ENCODE results near the gene OSTF1. TPM values are rescaled to one million over a fixed set of nuclear protein-coding genes. Genes with fewer than 3 reads are reported as not detected.

The OSTF1 gene
- total and polyA plus RNA-seq, 2 experiments from 2014 or later, result 15.6 to 24.0 TPM

GRCh38 chr9:75123696-75124095 is 35.4 kb downstream of the OSTF1 start:
- TF ChIP-seq STAT1 (IDR thresholded peaks at IDR 0.05; ENCODE audit: unreplicated experiment) (no peak), ZNF462 (CRISPR knock-in tag; IDR thresholded peaks at IDR 0.05) (no peak), CREB1 (CRISPR knock-in tag; IDR thresholded peaks at IDR 0.05; ENCODE audit: low read depth) (no peak), ZNF331 (CRISPR knock-in tag; IDR thresholded peaks at IDR 0.05; ENCODE audit: low read depth) (no peak), ZNF114 (CRISPR knock-in tag; IDR thresholded peaks at IDR 0.05) (no peak)
- Histone ChIP-seq H3F3A (replicated peaks; ENCODE audit: low read depth) (no peaks in the 10 kb centered on the region), H4K20me1 (replicated peaks; ENCODE audit: insufficient read depth) (no peaks in the 10 kb centered on the region), H3K4me3 (no peak overlapping the region), H3K79me2 (replicated peaks; ENCODE audit: insufficient read depth) (no peaks in the 10 kb centered on the region), H2AFZ (no peak overlapping the region), H3K36me3 (ENCODE audit: insufficient read depth) (no peaks in the 10 kb centered on the region), H3K4me1 (ENCODE audit: insufficient read depth) (peaks cover 13% of the 10 kb centered on the region), H3K9me2 (ENCODE audit: insufficient read depth) (no peaks in the 10 kb centered on the region), H3K27ac (ENCODE audit: low read depth) (no peak overlapping the region), H3K27me3 (ENCODE audit: insufficient read depth) (no peaks in the 10 kb centered on the region), H3K4me2 (no peak overlapping the region)
- Mint-ChIP-seq H3K4me1 (peaks cover 10% of the 10 kb centered on the region), H3K4me3 (no peak overlapping the region), H3K36me3 (ENCODE audit: low read depth) (peaks cover 4% of the 10 kb centered on the region; the same call in 1 of the 3 replicates), H3K9me3 (no peaks in the 10 kb centered on the region), H3K27me3 (ENCODE audit: insufficient read depth, low read depth, poor library complexity) (no peaks in the 10 kb centered on the region), H3K27ac (no peak overlapping the region)
- ATAC-seq (no peak), DNase-seq (ENCODE audit: low spot score) (no peak)

- TF ChIP-seq EZH2 (IDR thresholded peaks at IDR 0.05; ENCODE audit: low read depth, unreplicated experiment) (no peak), ETS1 (IDR thresholded peaks at IDR 0.05) (no peak), CTCF (conservative IDR thresholded peaks at IDR 0.05; ENCODE audit: low read depth in 2 of 2) (no peak), JUNB (IDR thresholded peaks at IDR 0.05; ENCODE audit: unreplicated experiment) (no peak), ZNF114 (CRISPR knock-in tag; IDR thresholded peaks at IDR 0.05) (no peak), EZH2phosphoT487 (IDR thresholded peaks at IDR 0.05; ENCODE audit: unreplicated experiment) (no peak), STAT1 (IDR thresholded peaks at IDR 0.05; ENCODE audit: unreplicated experiment) (no peak), POLR2AphosphoS5 (IDR thresholded peaks at IDR 0.05; ENCODE audit: low read depth) (no peak), CREB1 (CRISPR knock-in tag; IDR thresholded peaks at IDR 0.05; ENCODE audit: low read depth) (no peak), NANOG (IDR thresholded peaks at IDR 0.05; ENCODE audit: borderline replicate concordance) (no peak), ZNF331 (CRISPR knock-in tag; IDR thresholded peaks at IDR 0.05; ENCODE audit: low read depth) (no peak)
- Histone ChIP-seq H3K27me3 (ENCODE audit: insufficient read depth) (no peaks in the 10 kb centered on the region), H3K36me3 (ENCODE audit: insufficient read depth) (no peaks in the 10 kb centered on the region), H3K79me2 (replicated peaks; ENCODE audit: insufficient read depth) (no peaks in the 10 kb centered on the region), H3K9me2 (ENCODE audit: insufficient read depth) (no peaks in the 10 kb centered on the region), H3F3A (replicated peaks; ENCODE audit: low read depth) (no peaks in the 10 kb centered on the region), H3K4me2 (no peak overlapping the region), H3K27ac (ENCODE audit: low read depth) (no peak overlapping the region), H3K4me3 (no peak overlapping the region), H2AFZ (no peak overlapping the region), H4K20me1 (replicated peaks; ENCODE audit: insufficient read depth) (no peaks in the 10 kb centered on the region), H3K4me1 (ENCODE audit: insufficient read depth) (peaks cover 10% of the 10 kb centered on the region)
- Mint-ChIP-seq H3K9me3 (no peaks in the 10 kb centered on the region), H3K27ac (no peak overlapping the region), H3K4me1 (peaks cover 13% of the 10 kb centered on the region), H3K4me3 (no peak overlapping the region), H3K27me3 (ENCODE audit: insufficient read depth, low read depth, poor library complexity) (no peaks in the 10 kb centered on the region), H3K36me3 (ENCODE audit: low read depth) (no peaks in the 10 kb centered on the region)
- no peak for ATAC-seq
- DNase-seq (ENCODE audit: low spot score), result no peak
Measured at GRCh38 chr9:75128535-75128934, 40.2 kb downstream of the OSTF1 start.
